ENCODE data around the gene PRKN.

PRKN gene

GRCh38 chr6:161618831-161619454, 1108.6 kb downstream of the PRKN start:
- no peak for DNase-seq

GRCh38 chr6:161613711-161614110, 1113.9 kb downstream of the PRKN start:
- no peak for DNase-seq

- no peak for DNase-seq
Measured at GRCh38 chr6:161608771-161609170, 1118.8 kb downstream of the PRKN start.

- no peak for DNase-seq
Measured at GRCh38 chr6:161607696-161608297, 1119.8 kb downstream of the PRKN start.

- no peak for DNase-seq
Measured at GRCh38 chr6:161602359-161602758, 1125.2 kb downstream of the PRKN start.

- DNase-seq, result no peak
Measured at GRCh38 chr6:161598896-161599295, 1128.7 kb downstream of the PRKN start.

GRCh38 chr6:161596807-161597520, 1130.6 kb downstream of the PRKN start:
- no peak for DNase-seq

GRCh38 chr6:161594412-161594811, 1133.2 kb downstream of the PRKN start:
- no peak for DNase-seq

- no peak for DNase-seq
Measured at GRCh38 chr6:161590961-161591627, 1136.5 kb downstream of the PRKN start.

- no peak for DNase-seq
Measured at GRCh38 chr6:161586887-161587286, 1140.7 kb downstream of the PRKN start.

GRCh38 chr6:161584621-161585340, 1142.8 kb downstream of the PRKN start:
- no peak for DNase-seq

- DNase-seq, result no peak
Measured at GRCh38 chr6:161584051-161584450, 1143.5 kb downstream of the PRKN start.

- DNase-seq, result no peak
Measured at GRCh38 chr6:161583584-161583983, 1144.0 kb downstream of the PRKN start.

GRCh38 chr6:161578478-161578877, 1149.1 kb downstream of the PRKN start:
- DNase-seq, result no peak

- no peak for DNase-seq
Measured at GRCh38 chr6:161575523-161576254, 1151.9 kb downstream of the PRKN start.

GRCh38 chr6:161568885-161569456, 1158.6 kb downstream of the PRKN start:
- DNase-seq, result no peak

GRCh38 chr6:161564952-161565351, 1162.6 kb downstream of the PRKN start:
- no peak for DNase-seq

- DNase-seq, result no peak
Measured at GRCh38 chr6:161561908-161562307, 1165.7 kb downstream of the PRKN start.

- no peak for DNase-seq
Measured at GRCh38 chr6:161557333-161558107, 1170.0 kb downstream of the PRKN start.

- no peak for DNase-seq
Measured at GRCh38 chr6:161554883-161555282, 1172.7 kb downstream of the PRKN start.

Data from CD4-positive, alpha-beta T cell treated with Interleukin-17A for 4 hours (primary cell).